NCI-H146 treated with DMSO at 0.1 percent for 48 hours (cell line): ENCODE data around the gene PRKX.
"Not testable (repeated sequence)": the region's sequence is repeated elsewhere in the genome, so short reads cannot be mapped to it uniquely, and the experiment has no call there.

Experiments
- DNase-seq: peaks from one replicate; lab custom pipeline; 2025; ENCODE audit not compliant: unreplicated experiment; lab: John Stamatoyannopoulos, UW

Gene PRKX

GRCh38 chrX:3713225-3713936, at the start of gene PRKX:
TSS of gene PRKX (minus strand) at chrX:3713649. CDS start at chrX:3713253, 396 bp downstream.
- DNase-seq: peak; percentile 9

- DNase-seq: no peak
Measured at GRCh38 chrX:3763111-3763510, 49.7 kb upstream of the PRKX start.

- no peak for DNase-seq
Measured at GRCh38 chrX:3757510-3758025, 44.1 kb upstream of the PRKX start.

- no peak for DNase-seq
Measured at GRCh38 chrX:3748052-3748559, 34.7 kb upstream of the PRKX start.

GRCh38 chrX:3743801-3744439, 30.5 kb upstream of the PRKX start:
- DNase-seq: no peak

- DNase-seq: not testable (repeated sequence)
Measured at GRCh38 chrX:3740946-3741345, 27.5 kb upstream of the PRKX start.

- DNase-seq: no peak
Measured at GRCh38 chrX:3738509-3738908, 25.1 kb upstream of the PRKX start.

GRCh38 chrX:3736536-3736935, 23.1 kb upstream of the PRKX start:
- not testable (repeated sequence) for DNase-seq

- not testable (repeated sequence) for DNase-seq
Measured at GRCh38 chrX:3735891-3736290, 22.4 kb upstream of the PRKX start.

GRCh38 chrX:3734456-3734855, 21.0 kb upstream of the PRKX start:
- DNase-seq: not testable (repeated sequence)

- DNase-seq: no peak
Measured at GRCh38 chrX:3733043-3733430, 19.6 kb upstream of the PRKX start.

- not testable (repeated sequence) for DNase-seq
Measured at GRCh38 chrX:3732326-3733042, 19.0 kb upstream of the PRKX start.

GRCh38 chrX:3728454-3728853, 15.0 kb upstream of the PRKX start:
- DNase-seq: peak; percentile 2

- not testable (repeated sequence) for DNase-seq
Measured at GRCh38 chrX:3723460-3723859, 10.0 kb upstream of the PRKX start.

GRCh38 chrX:3717742-3718420, 4.4 kb upstream of the PRKX start:
- no peak for DNase-seq

GRCh38 chrX:3715921-3716320, 2.5 kb upstream of the PRKX start:
- no peak for DNase-seq

- DNase-seq: not testable (repeated sequence)
Measured at GRCh38 chrX:3714706-3715479, 1.4 kb upstream of the PRKX start.

GRCh38 chrX:3713937-3714434, 537 bp upstream of the PRKX start:
- no peak for DNase-seq

GRCh38 chrX:3712870-3713224, 602 bp downstream of the PRKX start:
- DNase-seq: no peak
